ENCODE data around the gene EBF3. TPM values are rescaled to one million over a fixed set of nuclear protein-coding genes. Genes with fewer than 3 reads are reported as not detected.

Gene EBF3
- total and polyA plus RNA-seq, 3 donors from 2014 or later = 4.0 to 7.6 (median 6.0) TPM

- Histone ChIP-seq H3K4me3 (no peak overlapping the region), H3K27ac (no peak overlapping the region), H3K36me3 (ENCODE audit: low read depth, missing control alignments) (no peaks in the 10 kb centered on the region), H3K27me3 (no peaks in the 10 kb centered on the region), H3K4me1 (no peaks in the 10 kb centered on the region), H3K9me3 (no peaks in the 10 kb centered on the region)
- TF ChIP-seq POLR2A (IDR thresholded peaks at IDR 0.05) (no peak), CTCF (IDR thresholded peaks at IDR 0.05) (no peak)
- intact Hi-C loops (cut with DNase I; ENCODE audit: low total_unique reads) = no loop called here
- WGBS, 2 donors = 88 to 96% methylated on average over 6 to 16 of the region's 16 CpGs
- DNase-seq = no peak
Measured at GRCh38 chr10:129935102-129935866, 28.8 kb downstream of the EBF3 start.

- 95% methylated on average over 12 of the region's 12 CpGs for WGBS, 2 donors
- Histone ChIP-seq H3K9me3 (no peaks in the 10 kb centered on the region), H3K36me3 (ENCODE audit: low read depth, missing control alignments) (no peaks in the 10 kb centered on the region), H3K27me3 (no peaks in the 10 kb centered on the region), H3K4me1 (no peaks in the 10 kb centered on the region), H3K27ac (no peak overlapping the region), H3K4me3 (no peak overlapping the region)
- intact Hi-C loops (cut with DNase I; ENCODE audit: low total_unique reads) = no loop called here
- TF ChIP-seq POLR2A (IDR thresholded peaks at IDR 0.05) (no peak), CTCF (IDR thresholded peaks at IDR 0.05) (no peak)
- DNase-seq = no peak
Measured at GRCh38 chr10:129934196-129934925, 29.7 kb downstream of the EBF3 start.

GRCh38 chr10:129933456-129934092 lies 30.5 kb downstream of the EBF3 start:
- no peaks in the 10 kb centered on the region for H3K36me3 ChIP-seq (ENCODE audit: low read depth, missing control alignments)
- H3K4me1 ChIP-seq = no peaks in the 10 kb centered on the region
- no peaks in the 10 kb centered on the region for H3K27me3 ChIP-seq
- no peak for DNase-seq
- intact Hi-C loops (cut with DNase I; ENCODE audit: low total_unique reads) = no loop called here
- H3K9me3 ChIP-seq = no peaks in the 10 kb centered on the region
- 87 to 93% methylated on average over 14 of the region's 14 CpGs for WGBS, 2 donors
- TF ChIP-seq POLR2A (IDR thresholded peaks at IDR 0.05) (no peak), CTCF (IDR thresholded peaks at IDR 0.05) (no peak)
- H3K4me3 ChIP-seq = no peak overlapping the region
- no peak overlapping the region for H3K27ac ChIP-seq

- H3K27ac ChIP-seq = no peak overlapping the region
- H3K4me1 ChIP-seq = no peaks in the 10 kb centered on the region
- WGBS, 2 donors = 85 to 88% methylated on average over 24 of the region's 24 CpGs
- intact Hi-C loops (cut with DNase I; ENCODE audit: low total_unique reads) = no loop called here
- no peak for DNase-seq
- no peak overlapping the region for H3K4me3 ChIP-seq
- no peaks in the 10 kb centered on the region for H3K27me3 ChIP-seq
- no peaks in the 10 kb centered on the region for H3K36me3 ChIP-seq (ENCODE audit: low read depth, missing control alignments)
- H3K9me3 ChIP-seq = no peaks in the 10 kb centered on the region
- TF ChIP-seq POLR2A (IDR thresholded peaks at IDR 0.05) (no peak), CTCF (IDR thresholded peaks at IDR 0.05) (no peak)
Measured at GRCh38 chr10:129932751-129933433, 31.2 kb downstream of the EBF3 start.
